Esophagus muscularis mucosa (tissue), 4 donors: ENCODE results near the gene CD300LF.
A peak's percentile ranks its signal among the peaks of the same experiment; 100 is the strongest.

Source experiments
- CTCF ChIP-seq, 3 experiments: fragments of 200-600 bp in 2 of 3; fragments of 450-650 bp in 1 of 3; sonication (generic) in 2 of 3; IDR thresholded peaks; one replicate each; pipeline ENCODE4 v1.5.1; 2017 to 2019; ENCODE audit warnings: antibody characterized with exemption in 3 of 3, mild to moderate bottlenecking in 2 of 3, moderate library complexity in 1 of 3
- EP300 ChIP-seq: sonication (generic); formaldehyde crosslinking; IDR thresholded peaks from one replicate; pipeline ENCODE4 v1.6.1; 2017; ENCODE audit warnings: antibody characterized with exemption
- POLR2A ChIP-seq: fragments of 450-650 bp; IDR thresholded peaks from one replicate; pipeline ENCODE4 v1.6.1; 2017; ENCODE audit warnings: antibody characterized with exemption, moderate library complexity, mild to moderate bottlenecking, low read depth
- POLR2AphosphoS5 ChIP-seq, 2 donors: sonication (generic); formaldehyde crosslinking; IDR thresholded peaks; one replicate each; pipeline ENCODE4 v1.6.1; 2017; ENCODE audit warnings: antibody characterized with exemption in 2 of 2

DNA sequence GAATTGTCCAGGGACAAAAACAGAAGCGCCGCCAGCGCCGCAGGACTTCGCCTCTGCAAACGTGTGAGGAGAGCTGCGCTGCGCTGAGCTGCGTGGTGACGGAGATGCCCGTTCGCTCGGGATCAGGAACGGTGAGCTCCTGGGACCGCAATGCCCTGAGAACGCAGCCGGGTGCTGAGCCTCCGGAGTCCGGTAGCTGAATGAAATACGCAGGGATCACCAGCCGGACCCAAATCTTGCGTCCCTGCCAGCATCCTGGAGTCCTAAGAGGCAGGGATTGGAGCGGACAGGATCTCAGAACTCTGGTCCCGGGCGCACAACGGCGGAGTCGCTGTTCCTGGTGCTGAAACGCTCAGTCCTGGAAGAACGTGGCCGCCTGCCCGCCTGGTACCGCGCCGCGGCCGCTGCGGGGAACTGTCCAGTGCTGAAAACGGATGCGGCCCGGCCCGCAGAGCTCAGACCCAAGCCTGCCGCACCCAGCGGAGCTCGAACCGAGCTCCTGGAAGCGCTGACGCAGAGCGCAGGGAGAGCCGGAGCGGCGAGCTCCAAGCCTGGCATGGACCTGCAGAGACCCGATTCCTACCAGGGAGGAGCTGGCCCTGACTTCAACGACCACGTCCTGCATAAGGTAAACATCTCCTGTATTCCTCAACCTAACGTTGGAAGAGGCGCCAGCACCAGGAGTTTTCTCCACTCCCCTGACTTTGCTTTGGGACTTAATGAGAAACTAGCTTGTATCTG, 41.5 kb downstream of the CD300LF start:
- TF ChIP-seq CTCF (IDR thresholded peaks at IDR 0.05) (no peak), POLR2AphosphoS5 (IDR thresholded peaks at IDR 0.05) (peak in 1 of 2 donors; percentile 21), EP300 (no peak), POLR2A (no peak)
